ENCODE results near the gene MCUB. TPM values are rescaled to one million over a fixed set of nuclear protein-coding genes. Genes with fewer than 3 reads are reported as not detected.

MCUB gene
- total RNA-seq, 1 experiment from 2014 or later, result 18.6 TPM

- TF ChIP-seq CTCF (IDR thresholded peaks at IDR 0.05 in 2 of 3, conservative IDR thresholded peaks at IDR 0.05 in 1 of 3; ENCODE audit: borderline replicate concordance in 1 of 3, insufficient read depth in 1 of 3, low read depth in 2 of 3, low read length in 2 of 3), result no peak
- TF ChIP-seq REST (IDR thresholded peaks at IDR 0.05; ENCODE audit: low read depth), result no peak
- TF ChIP-seq EZH2phosphoT487 (IDR thresholded peaks at IDR 0.05; ENCODE audit: borderline replicate concordance), result no peak
These were observed 48.8 kb downstream of the MCUB start (continued) for GRCh38 chr4:109608879-109609278.

- Histone ChIP-seq H3K27ac (ENCODE audit: low read depth, low read length) (no peak overlapping the region), H2AFZ (ENCODE audit: low read depth, low read length, poor library complexity, severe bottlenecking) (no peak overlapping the region), H3K36me3 (ENCODE audit: control insufficient read depth in 1 of 2, insufficient read depth in 2 of 2, low read length in 2 of 2) (no peaks in the 10 kb centered on the region), H3K4me2 (ENCODE audit: low read length) (no peak overlapping the region), H3K79me2 (ENCODE audit: insufficient read depth, low read length) (no peaks in the 10 kb centered on the region), H3K4me3 (replicated peaks in 1 of 2; ENCODE audit: low read depth in 1 of 2, low read length in 2 of 2) (no peak overlapping the region), H3K4me1 (ENCODE audit: control insufficient read depth in 1 of 2, insufficient read depth in 2 of 2, low read length in 2 of 2) (no peaks in the 10 kb centered on the region), H3K9me3 (ENCODE audit: control insufficient read depth in 1 of 2, insufficient read depth in 1 of 2, low read depth in 1 of 2, low read length in 2 of 2) (0 out of 4 replicates have a peak, but pooled peaks cover 0 to 2% of the 10 kb centered on the region in 2 experiments), H4K20me1 (ENCODE audit: insufficient read depth) (no peaks in the 10 kb centered on the region), H3K27me3 (ENCODE audit: insufficient read depth, low read length) (no peaks in the 10 kb centered on the region), H3K9ac (ENCODE audit: low read length) (no peak overlapping the region), H3K9me2 (ENCODE audit: insufficient read depth) (no peaks in the 10 kb centered on the region)
- ChIA-PET CTCF (no interaction called here), POLR2A (no interaction called here), RAD21 (ENCODE audit: low non-redundant PET in 1 of 2, low total read pairs in 2 of 2, uncharacterized antibody in 2 of 2, unreplicated experiment in 2 of 2) (no interaction called here)
- no TSS peak for BruUV-seq (replicated peaks)
- intact Hi-C loops (cut with micrococcal nuclease), result no loop called here
- no peak for ATAC-seq
- no peak for DNase-seq (ENCODE audit: low read depth, low spot score)
- TF ChIP-seq EGR1 (IDR thresholded peaks at IDR 0.05; ENCODE audit: low read depth), result no peak
- no peak for TF ChIP-seq SRF (IDR thresholded peaks at IDR 0.05; ENCODE audit: low read depth)
- no peak for TF ChIP-seq FOSL1 (IDR thresholded peaks at IDR 0.05; ENCODE audit: low read depth)
- no peak for TF ChIP-seq MAX (IDR thresholded peaks at IDR 0.05)
- no peak for TF ChIP-seq ZBTB33 (IDR thresholded peaks at IDR 0.05; ENCODE audit: extremely low read depth, insufficient replicate concordance, low read length)
- no peak for TF ChIP-seq RAD21 (IDR thresholded peaks at IDR 0.05; ENCODE audit: low read depth)
- TF ChIP-seq REST (IDR thresholded peaks at IDR 0.05; ENCODE audit: low read depth), result no peak
- no peak for TF ChIP-seq JUND (IDR thresholded peaks at IDR 0.05)
These were observed 49.4 kb downstream of the MCUB start for GRCh38 chr4:109609431-109609830.
